Fibroblast of lung (primary cell): ENCODE measurements around the gene FHL1. TPM values are rescaled to one million over a fixed set of nuclear protein-coding genes. Genes with fewer than 3 reads are reported as not detected.

Experiments
- DNase-seq, 2 donors: peaks; one replicate each; pipeline versions ENCODE4 v3.0.0 to v3.0.0-alpha.2; 2010; ENCODE audit warnings: low read depth in 2 of 2
- H2AFZ ChIP-seq: 2 replicates; pipeline ENCODE4 v1.5.1; 2012; ENCODE audit warnings: low read length, control low read depth, inconsistent platforms
- H3K27ac ChIP-seq: 2 replicates; pipeline ENCODE4 v1.5.1; 2011; ENCODE audit warnings: low read length, control low read depth; ENCODE audit not compliant: insufficient read depth
- H3K27me3 ChIP-seq: 2 replicates; pipeline ENCODE4 v1.5.1; 2011; ENCODE audit warnings: mild to moderate bottlenecking, low read length; ENCODE audit not compliant: control insufficient read depth, insufficient read depth
- H3K36me3 ChIP-seq: 2 replicates; pipeline ENCODE4 v1.5.1; 2011; ENCODE audit warnings: low read length; ENCODE audit not compliant: control insufficient read depth, insufficient read depth
- H3K4me1 ChIP-seq: 2 replicates; pipeline ENCODE4 v1.5.1; 2011; ENCODE audit warnings: low read length; ENCODE audit not compliant: control insufficient read depth, insufficient read depth; ENCODE audit errors: extremely low read depth
- H3K4me2 ChIP-seq: 2 replicates; pipeline ENCODE4 v1.5.1; 2011; ENCODE audit warnings: low read length, control low read depth; ENCODE audit not compliant: insufficient read depth; ENCODE audit errors: extremely low read depth
- H3K4me3 ChIP-seq, 4 experiments: fragments of 200-600 bp in 1 of 4; sonication (generic) in 1 of 4; replicated peaks in 1 of 4; 2 replicates each; pipeline ENCODE4 v1.5.1; 2011 to 2016; ENCODE audit warnings: low read length in 4 of 4, low read depth in 3 of 4, mild to moderate bottlenecking in 3 of 4, control low read depth in 2 of 4, inconsistent platforms in 1 of 4, mixed read lengths in 1 of 4; ENCODE audit not compliant: insufficient read depth in 1 of 4; ENCODE audit errors: control extremely low read depth in 1 of 4
- H3K79me2 ChIP-seq: 2 replicates; pipeline ENCODE4 v1.5.1; 2012; ENCODE audit warnings: mild to moderate bottlenecking, low read length, inconsistent platforms; ENCODE audit not compliant: control insufficient read depth, insufficient read depth
- H3K9ac ChIP-seq: 2 replicates; pipeline ENCODE4 v1.5.1; 2011; ENCODE audit warnings: mild to moderate bottlenecking, low read length, control low read depth; ENCODE audit not compliant: insufficient read depth
- H3K9me3 ChIP-seq: 2 replicates; pipeline ENCODE4 v1.5.1; 2012; ENCODE audit warnings: low read depth, low read length; ENCODE audit not compliant: control insufficient read depth, insufficient read depth
- H4K20me1 ChIP-seq: 2 replicates; pipeline ENCODE4 v1.5.1; 2011; ENCODE audit warnings: low read length; ENCODE audit not compliant: control insufficient read depth, insufficient read depth; ENCODE audit errors: extremely low read depth
- EZH2 ChIP-seq: IDR thresholded peaks from 2 replicates; pipeline ENCODE4 v1.5.1; 2012; ENCODE audit warnings: low read length, control low read depth, mild to moderate bottlenecking; ENCODE audit errors: missing control alignments
- polyA plus RNA-seq, 2 donors: library from polyadenylated mRNA; depleted of rRNA in 1 of 2; stranded (reverse) in 1 of 2; unstranded in 1 of 2; fragments of >200 nt; gene quantifications; 2 replicates each; pipeline ENCODE4 v1.2.1, GENCODE V29; 2011 to 2012; ENCODE audit warnings: missing spikeins in 1 of 2
- total RNA-seq: library from RNA; depleted of rRNA; stranded (reverse); fragments of >200 nt; gene quantifications from 2 replicates; pipeline ENCODE4 v1.2.1, GENCODE V29; 2014
- TF ChIP-seq, protein P1 (sequence below), 2 donors: IDR thresholded peaks in 1 of 2; conservative IDR thresholded peaks in 1 of 2; 1 replicate in 1 of 2; 2 replicates in 1 of 2; pipeline ENCODE4 v1.5.1; 2011 to 2012; ENCODE audit warnings: low read length in 2 of 2, control low read depth in 1 of 2, inconsistent platforms in 1 of 2, low read depth in 1 of 2, mild to moderate bottlenecking in 1 of 2

The FHL1 gene
- total and polyA plus RNA-seq, 2 donors (not counting 1 experiment from before 2014, with no cell fraction given) = 180 to 627 TPM

DNA sequence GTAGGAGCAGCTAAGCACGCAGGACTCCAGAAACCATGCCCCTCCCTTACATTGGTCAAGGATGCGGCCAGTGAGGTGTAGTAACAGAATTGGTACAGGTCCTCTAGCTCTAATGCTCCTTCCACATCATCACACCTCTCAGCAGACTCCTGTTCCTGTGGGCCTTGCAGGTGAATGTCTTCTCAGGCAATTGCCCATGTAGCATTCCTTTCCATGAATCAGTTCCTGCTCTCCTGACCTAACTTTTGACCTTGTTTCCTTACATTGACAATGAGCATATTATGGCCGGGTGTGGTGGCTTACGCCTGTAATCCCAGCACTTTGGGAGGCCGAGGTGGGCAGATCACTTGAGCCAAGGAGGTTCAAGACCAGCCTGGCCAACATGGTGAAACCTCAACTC lies 72.6 kb downstream of the FHL1 start:
- peaks cover 4% of the 10 kb centered on the region for H3K36me3 ChIP-seq
- H3K4me1 ChIP-seq = peaks cover 3% of the 10 kb centered on the region
- H4K20me1 ChIP-seq = no peaks in the 10 kb centered on the region
- H3K27ac ChIP-seq = no peak overlapping the region
- TF ChIP-seq EZH2 = no peak
- TF ChIP-seq, protein P1, sequence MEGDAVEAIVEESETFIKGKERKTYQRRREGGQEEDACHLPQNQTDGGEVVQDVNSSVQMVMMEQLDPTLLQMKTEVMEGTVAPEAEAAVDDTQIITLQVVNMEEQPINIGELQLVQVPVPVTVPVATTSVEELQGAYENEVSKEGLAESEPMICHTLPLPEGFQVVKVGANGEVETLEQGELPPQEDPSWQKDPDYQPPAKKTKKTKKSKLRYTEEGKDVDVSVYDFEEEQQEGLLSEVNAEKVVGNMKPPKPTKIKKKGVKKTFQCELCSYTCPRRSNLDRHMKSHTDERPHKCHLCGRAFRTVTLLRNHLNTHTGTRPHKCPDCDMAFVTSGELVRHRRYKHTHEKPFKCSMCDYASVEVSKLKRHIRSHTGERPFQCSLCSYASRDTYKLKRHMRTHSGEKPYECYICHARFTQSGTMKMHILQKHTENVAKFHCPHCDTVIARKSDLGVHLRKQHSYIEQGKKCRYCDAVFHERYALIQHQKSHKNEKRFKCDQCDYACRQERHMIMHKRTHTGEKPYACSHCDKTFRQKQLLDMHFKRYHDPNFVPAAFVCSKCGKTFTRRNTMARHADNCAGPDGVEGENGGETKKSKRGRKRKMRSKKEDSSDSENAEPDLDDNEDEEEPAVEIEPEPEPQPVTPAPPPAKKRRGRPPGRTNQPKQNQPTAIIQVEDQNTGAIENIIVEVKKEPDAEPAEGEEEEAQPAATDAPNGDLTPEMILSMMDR (conservative IDR thresholded peaks at IDR 0.05 in 1 of 2, IDR thresholded peaks at IDR 0.05 in 1 of 2; ENCODE audit: low read depth in 1 of 2, low read length in 2 of 2) = no peak
- H3K27me3 ChIP-seq = no peaks in the 10 kb centered on the region
- no peak for DNase-seq
- no peaks in the 10 kb centered on the region for H3K9me3 ChIP-seq
- H3K4me2 ChIP-seq = no peak overlapping the region
- no peaks in the 10 kb centered on the region for H3K79me2 ChIP-seq
- no peak overlapping the region for H3K9ac ChIP-seq
- H3K4me3 ChIP-seq = no peak overlapping the region
- H2AFZ ChIP-seq = no peak overlapping the region

DNA sequence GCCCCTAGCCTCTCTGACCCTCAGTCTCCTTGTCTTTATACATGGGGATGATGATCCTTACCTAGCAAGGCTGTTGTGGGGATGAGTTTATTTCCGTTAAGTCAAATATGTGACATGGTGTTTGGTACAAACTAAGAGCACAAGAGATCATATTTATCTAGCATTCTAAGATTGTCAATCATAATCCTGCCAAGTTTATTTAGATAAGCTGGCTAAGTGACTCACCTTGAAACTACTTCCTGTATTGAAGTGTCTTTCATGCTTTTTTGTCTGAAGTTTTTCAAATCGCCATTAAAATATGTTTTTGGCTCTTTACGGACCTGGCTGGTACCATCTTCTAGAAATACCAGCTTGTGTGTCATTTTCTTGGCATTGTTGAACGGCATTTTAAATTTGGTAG lies 73.2 kb downstream of the FHL1 start:
- no peaks in the 10 kb centered on the region for H3K79me2 ChIP-seq
- peaks cover 6% of the 10 kb centered on the region for H3K36me3 ChIP-seq
- no peak for TF ChIP-seq EZH2
- TF ChIP-seq, protein P1 (conservative IDR thresholded peaks at IDR 0.05 in 1 of 2, IDR thresholded peaks at IDR 0.05 in 1 of 2; ENCODE audit: low read depth in 1 of 2, low read length in 2 of 2) = no peak
- no peaks in the 10 kb centered on the region for H3K9me3 ChIP-seq
- DNase-seq = peak in 1 of 2 donors; percentile 26
- no peaks in the 10 kb centered on the region for H3K4me1 ChIP-seq
- no peak overlapping the region for H3K4me3 ChIP-seq
- H3K27me3 ChIP-seq = no peaks in the 10 kb centered on the region
- no peak overlapping the region for H2AFZ ChIP-seq
- H3K9ac ChIP-seq = no peak overlapping the region
- H4K20me1 ChIP-seq = no peaks in the 10 kb centered on the region
- no peak overlapping the region for H3K27ac ChIP-seq
- H3K4me2 ChIP-seq = no peak overlapping the region

DNA sequence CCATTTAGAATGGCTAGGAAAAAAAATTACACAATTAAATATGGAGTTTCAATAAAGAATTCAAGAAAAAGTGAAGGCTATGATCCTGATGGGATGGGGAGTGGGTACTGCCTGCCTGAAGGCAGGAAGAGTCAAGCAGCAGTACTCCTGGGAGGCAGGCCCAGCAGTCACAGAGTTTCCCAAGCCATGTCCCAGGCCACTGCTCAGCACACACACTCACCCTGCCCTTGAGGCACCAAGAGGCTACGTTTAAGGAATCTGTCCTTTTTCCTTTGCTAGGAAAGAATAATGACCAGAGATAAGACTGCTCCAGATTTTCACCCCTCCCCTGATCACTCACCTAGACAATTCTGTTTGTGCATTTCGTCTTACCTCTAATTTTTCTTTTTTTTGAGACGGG lies 73.6 kb downstream of the FHL1 start:
- H3K9ac ChIP-seq = no peak overlapping the region
- no peaks in the 10 kb centered on the region for H3K79me2 ChIP-seq
- H2AFZ ChIP-seq = no peak overlapping the region
- peaks cover 6% of the 10 kb centered on the region for H3K36me3 ChIP-seq
- H3K27ac ChIP-seq = no peak overlapping the region
- no peaks in the 10 kb centered on the region for H3K4me1 ChIP-seq
- H4K20me1 ChIP-seq = no peaks in the 10 kb centered on the region
- TF ChIP-seq, protein P1 (conservative IDR thresholded peaks at IDR 0.05 in 1 of 2, IDR thresholded peaks at IDR 0.05 in 1 of 2; ENCODE audit: low read depth in 1 of 2, low read length in 2 of 2) = no peak
- no peak for TF ChIP-seq EZH2
- H3K4me3 ChIP-seq = no peak overlapping the region
- no peaks in the 10 kb centered on the region for H3K9me3 ChIP-seq
- H3K4me2 ChIP-seq = no peak overlapping the region
- no peak for DNase-seq
- no peaks in the 10 kb centered on the region for H3K27me3 ChIP-seq
